ENCODE measurements around the gene SEC24B. TPM values are rescaled to one million over a fixed set of nuclear protein-coding genes. Genes with fewer than 3 reads are reported as not detected.

The SEC24B gene
- total and polyA plus RNA-seq, 2 experiments from 2014 or later, result 17.2 to 28.3 TPM

- H3K27ac ChIP-seq, result no peak overlapping the region
- H3K27me3 ChIP-seq, result no peaks in the 10 kb centered on the region
- no peaks in the 10 kb centered on the region for H3K4me1 ChIP-seq (ENCODE audit: insufficient read depth)
- no peak for DNase-seq (ENCODE audit: low spot score)
- H3K4me2 ChIP-seq, result no peak overlapping the region
- 71% methylated on average over 19 of the region's 19 CpGs for WGBS (ENCODE audit: low lambda C conversion rate, missing lambda C conversion rate)
- H4K20me1 ChIP-seq (ENCODE audit: insufficient read depth, poor library complexity, severe bottlenecking), result no peaks in the 10 kb centered on the region
- no peaks in the 10 kb centered on the region for H3K79me2 ChIP-seq
- no peak overlapping the region for H2AFZ ChIP-seq
- no peaks in the 10 kb centered on the region for H3K9me3 ChIP-seq (ENCODE audit: low read depth)
- H3K9me2 ChIP-seq (replicated peaks; ENCODE audit: insufficient read depth), result no peaks in the 10 kb centered on the region
- TF ChIP-seq CTCF (IDR thresholded peaks at IDR 0.05; ENCODE audit: poor library complexity) (no peak), EZH2 (IDR thresholded peaks at IDR 0.05; ENCODE audit: borderline replicate concordance) (no peak), EZH2phosphoT487 (IDR thresholded peaks at IDR 0.05; ENCODE audit: low read depth, severe bottlenecking, unreplicated experiment) (no peak)
- H3K36me3 ChIP-seq (replicated peaks; ENCODE audit: insufficient read depth, low read depth), result no peaks in the 10 kb centered on the region
- no peak overlapping the region for H3K4me3 ChIP-seq
Measured at GRCh38 chr4:109424093-109424841, 9.3 kb upstream of the SEC24B start.

GRCh38 chr4:109425405-109425804 is 8.2 kb upstream of the SEC24B start:
- Histone ChIP-seq H3K4me3 (no peak overlapping the region), H3K9me3 (ENCODE audit: low read depth) (no peaks in the 10 kb centered on the region)
- TF ChIP-seq EZH2 (IDR thresholded peaks at IDR 0.05; ENCODE audit: borderline replicate concordance) (no peak), EZH2phosphoT487 (IDR thresholded peaks at IDR 0.05; ENCODE audit: low read depth, severe bottlenecking, unreplicated experiment) (no peak), CTCF (IDR thresholded peaks at IDR 0.05; ENCODE audit: poor library complexity) (no peak)

GRCh38 chr4:109429545-109429944 is 4.1 kb upstream of the SEC24B start:
- WGBS (ENCODE audit: low lambda C conversion rate, missing lambda C conversion rate), result 97% methylated on average over 1 of the region's 1 CpG
- TF ChIP-seq EZH2 (IDR thresholded peaks at IDR 0.05; ENCODE audit: borderline replicate concordance), result no peak
- TF ChIP-seq CTCF (IDR thresholded peaks at IDR 0.05; ENCODE audit: poor library complexity), result no peak
- no peak for TF ChIP-seq EZH2phosphoT487 (IDR thresholded peaks at IDR 0.05; ENCODE audit: low read depth, severe bottlenecking, unreplicated experiment)
- Histone ChIP-seq H3K79me2 (peaks cover 28% of the 10 kb centered on the region), H4K20me1 (ENCODE audit: insufficient read depth, poor library complexity, severe bottlenecking) (peaks cover 4% of the 10 kb centered on the region), H3K4me2 (no peak overlapping the region), H3K36me3 (replicated peaks; ENCODE audit: insufficient read depth, low read depth) (no peaks in the 10 kb centered on the region), H3K4me1 (ENCODE audit: insufficient read depth) (peaks cover 9% of the 10 kb centered on the region), H3K4me3 (no peak overlapping the region), H3K27me3 (no peaks in the 10 kb centered on the region), H3K9me2 (replicated peaks; ENCODE audit: insufficient read depth) (no peaks in the 10 kb centered on the region), H3K27ac (no peak overlapping the region), H3K9me3 (ENCODE audit: low read depth) (no peaks in the 10 kb centered on the region), H2AFZ (no peak overlapping the region)
- DNase-seq (ENCODE audit: low spot score), result no peak

More at GRCh38 chr4:109425405-109425804, 8.2 kb upstream of the SEC24B start:
- Histone ChIP-seq H3K4me2 (no peak overlapping the region), H2AFZ (no peak overlapping the region), H3K27ac (no peak overlapping the region), H3K9me2 (replicated peaks; ENCODE audit: insufficient read depth) (no peaks in the 10 kb centered on the region), H4K20me1 (ENCODE audit: insufficient read depth, poor library complexity, severe bottlenecking) (no peaks in the 10 kb centered on the region), H3K79me2 (no peaks in the 10 kb centered on the region), H3K27me3 (no peaks in the 10 kb centered on the region), H3K4me1 (ENCODE audit: insufficient read depth) (no peaks in the 10 kb centered on the region), H3K36me3 (replicated peaks; ENCODE audit: insufficient read depth, low read depth) (no peaks in the 10 kb centered on the region)
- no peak for DNase-seq (ENCODE audit: low spot score)
- 91% methylated on average over 4 of the region's 4 CpGs for WGBS (ENCODE audit: low lambda C conversion rate, missing lambda C conversion rate)

Data from hepatocyte (in vitro differentiated cells).